ENCODE data around the gene B4GALT4.
"Not testable (repeated sequence)": the region's sequence is repeated elsewhere in the genome, so short reads cannot be mapped to it uniquely, and the experiment has no call there.

Gene B4GALT4

GRCh38 chr3:119195151-119195476, 45.6 kb downstream of the B4GALT4 start:
- DNase-seq (ENCODE audit: low spot score), result no peak

DNA sequence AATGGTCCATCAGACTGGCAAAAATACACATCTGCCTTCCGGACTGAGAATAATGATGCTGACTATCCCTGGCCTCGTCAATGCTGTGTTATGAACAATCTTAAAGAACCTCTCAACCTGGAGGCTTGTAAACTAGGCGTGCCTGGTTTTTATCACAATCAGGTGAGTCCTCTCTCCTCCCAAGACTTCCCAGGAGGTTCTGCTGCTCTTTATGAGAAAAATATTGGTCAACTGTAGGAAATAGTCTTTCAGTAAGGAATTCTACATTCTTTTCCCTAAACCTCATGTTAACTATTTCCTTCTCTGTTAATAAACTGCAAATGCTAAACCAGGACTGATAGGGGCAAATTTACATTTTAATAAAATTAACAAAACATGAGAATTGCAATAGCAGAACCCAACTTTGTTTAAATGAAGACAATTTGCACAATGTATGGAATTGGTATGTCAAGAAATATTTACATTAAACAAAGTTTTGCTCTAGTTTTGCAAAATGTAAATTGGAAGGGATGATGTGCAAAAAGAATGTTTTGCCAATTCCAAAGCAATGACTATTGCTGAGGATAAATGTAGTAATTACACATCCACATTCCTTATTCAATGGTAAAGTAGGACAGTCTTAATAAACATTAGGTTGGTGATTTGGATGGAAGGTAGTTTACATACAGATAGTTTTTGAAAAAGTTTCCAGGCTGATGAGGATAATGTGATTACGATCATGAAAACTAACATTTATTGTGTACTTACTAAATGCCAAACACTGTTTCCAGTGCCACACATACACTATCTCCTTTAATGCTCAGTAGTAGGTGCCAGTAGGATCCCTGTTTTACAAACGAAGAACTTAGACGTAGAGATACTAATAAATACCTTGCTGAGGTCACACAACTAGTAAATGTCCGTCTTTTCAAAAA, 46.2 kb downstream of the B4GALT4 start:
- DNase-seq (ENCODE audit: low spot score), result no peak

DNA sequence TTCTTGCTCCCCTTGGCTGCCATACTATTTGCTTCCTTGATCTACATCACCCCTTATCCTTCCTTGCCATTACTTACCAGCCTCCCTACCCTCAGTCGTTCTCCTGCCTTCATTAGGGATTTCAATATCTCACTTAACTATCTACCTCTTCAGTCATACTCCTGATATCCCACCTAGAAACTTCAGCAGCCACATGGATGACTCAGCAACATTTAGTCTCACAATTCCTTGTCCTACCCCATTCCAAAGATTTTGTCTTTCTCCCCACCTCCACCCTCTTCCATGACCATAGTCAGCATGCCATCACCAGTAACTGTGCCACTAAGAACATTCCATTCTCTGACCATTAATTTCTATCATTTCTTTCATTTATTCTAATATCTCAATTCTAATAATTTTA, 48.9 kb downstream of the B4GALT4 start:
- no peak for DNase-seq (ENCODE audit: low spot score)

- DNase-seq (ENCODE audit: low spot score), result no peak
Observed at GRCh38 chr3:119187266-119187665, 53.4 kb downstream of the B4GALT4 start.

GRCh38 chr3:119184796-119185570, 55.7 kb downstream of the B4GALT4 start:
- DNase-seq (ENCODE audit: low spot score), result no peak

- DNase-seq (ENCODE audit: low spot score), result no peak
Observed at GRCh38 chr3:119184111-119184510, 56.6 kb downstream of the B4GALT4 start.

- DNase-seq (ENCODE audit: low spot score), result no peak
Observed at GRCh38 chr3:119181765-119182164, 58.9 kb downstream of the B4GALT4 start.

DNA sequence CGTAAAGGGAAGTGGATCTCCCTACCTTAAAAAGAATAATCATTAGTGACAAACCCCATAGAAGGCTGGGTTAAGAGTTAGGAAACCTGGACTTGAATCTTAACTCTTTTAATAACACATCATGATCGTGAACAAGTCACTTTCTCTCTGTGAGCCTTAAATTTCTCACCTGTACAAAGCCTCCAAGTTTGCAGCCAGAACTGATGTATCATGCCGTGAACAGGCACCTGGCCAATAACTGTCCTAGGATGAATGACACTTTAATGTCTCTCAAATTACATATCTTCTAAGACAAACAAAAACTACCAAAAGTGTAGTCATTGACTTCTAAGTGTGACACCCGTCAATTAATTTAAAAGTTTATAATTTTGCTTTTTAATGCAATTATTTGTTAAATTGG, 63.4 kb downstream of the B4GALT4 start:
- DNase-seq (ENCODE audit: low spot score), result no peak

GRCh38 chr3:119176778-119177177, 63.9 kb downstream of the B4GALT4 start:
- DNase-seq (ENCODE audit: low spot score), result no peak

DNA sequence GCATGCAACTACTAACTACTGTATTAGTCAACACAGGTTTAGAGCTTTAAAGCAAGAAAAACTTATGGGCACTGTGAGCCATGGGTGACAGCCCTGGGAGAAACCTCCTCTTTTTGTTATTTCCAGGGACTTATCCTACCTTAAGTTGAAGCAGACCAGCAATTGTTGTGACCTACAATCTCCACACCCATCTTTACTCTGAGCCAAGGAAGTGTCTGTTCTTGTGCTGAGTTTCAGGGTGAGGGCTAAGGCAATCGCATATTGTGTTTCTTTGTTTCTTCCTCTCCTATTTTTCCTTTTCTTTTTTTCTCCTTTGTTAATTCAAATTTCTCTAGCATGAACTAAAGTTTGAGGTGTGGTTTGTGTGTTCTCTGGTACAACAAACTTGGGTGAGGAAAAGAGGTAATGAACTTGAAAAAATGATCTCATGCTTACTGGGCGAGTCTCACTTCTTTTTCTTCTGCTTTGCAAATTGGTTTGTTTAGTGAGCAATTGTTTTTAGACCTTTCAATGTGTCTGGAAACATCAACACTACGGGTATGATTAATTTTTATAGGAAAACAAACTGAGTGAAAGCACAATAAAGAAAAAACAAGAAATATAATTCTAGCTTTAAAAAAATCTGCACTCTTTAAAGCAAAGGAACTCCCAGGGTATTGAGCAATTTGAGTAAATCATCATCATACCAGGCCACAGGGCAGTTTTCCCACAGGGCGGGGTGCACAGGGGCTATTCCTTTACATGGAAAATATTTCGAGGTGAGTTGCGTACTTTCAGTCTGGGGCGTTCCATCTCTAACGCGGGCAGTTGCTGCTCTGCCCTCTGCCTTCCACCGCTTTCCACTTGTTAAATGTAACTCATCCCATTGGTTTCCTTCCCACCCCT, 64.6 kb downstream of the B4GALT4 start:
- no peak for DNase-seq (ENCODE audit: low spot score)

GRCh38 chr3:119173325-119173724, 67.4 kb downstream of the B4GALT4 start, which contains the start of gene UPK1B:
UPK1B (plus strand) TSS chr3:119173598; CDS start chr3:119186742, 13,144 bp downstream.
- no peak for DNase-seq (ENCODE audit: low spot score)

DNA sequence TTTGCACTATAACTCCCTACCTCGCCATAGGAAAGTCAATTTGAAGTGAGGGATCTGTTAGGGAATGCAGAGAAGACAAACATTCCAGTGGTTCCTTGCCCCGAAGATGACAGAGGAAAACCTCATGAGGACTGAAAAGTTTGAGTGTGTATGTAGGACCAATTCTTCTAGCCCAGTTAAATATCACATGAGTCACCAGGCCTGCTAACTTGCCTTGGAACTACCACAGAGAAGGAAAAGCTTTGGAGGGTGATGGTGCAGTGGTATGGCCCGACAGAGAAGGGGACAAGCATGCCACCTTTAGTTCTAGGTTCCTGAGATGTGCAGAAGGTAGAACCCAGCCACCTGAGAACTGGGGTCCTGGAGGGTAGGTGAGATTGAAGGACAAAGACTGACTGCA, 69.9 kb downstream of the B4GALT4 start:
- no peak for DNase-seq (ENCODE audit: low spot score)

DNA sequence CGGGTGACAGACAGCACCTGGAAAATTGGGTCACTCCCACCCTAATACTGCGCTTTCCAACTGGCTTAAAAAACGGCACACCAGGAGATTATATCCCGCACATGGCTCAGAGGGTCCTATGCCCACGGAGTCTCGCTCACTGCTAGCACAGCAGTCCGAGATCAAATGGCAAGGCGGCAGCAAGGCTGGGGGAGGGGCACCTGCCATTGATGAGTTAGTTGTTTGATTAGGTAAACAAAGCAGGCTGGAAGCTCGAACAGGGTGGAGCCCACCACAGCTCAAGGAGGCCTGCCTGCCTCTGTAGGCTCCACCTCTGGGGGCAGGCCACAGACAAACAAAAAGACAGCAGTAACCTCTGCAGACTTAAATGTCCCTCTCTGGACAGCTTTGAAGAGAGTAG, 75.9 kb downstream of the B4GALT4 start:
- DNase-seq (ENCODE audit: low spot score), result not testable (repeated sequence)

Data from RKO (cell line).